ENCODE data around the gene LSM6.

Gene LSM6

DNA sequence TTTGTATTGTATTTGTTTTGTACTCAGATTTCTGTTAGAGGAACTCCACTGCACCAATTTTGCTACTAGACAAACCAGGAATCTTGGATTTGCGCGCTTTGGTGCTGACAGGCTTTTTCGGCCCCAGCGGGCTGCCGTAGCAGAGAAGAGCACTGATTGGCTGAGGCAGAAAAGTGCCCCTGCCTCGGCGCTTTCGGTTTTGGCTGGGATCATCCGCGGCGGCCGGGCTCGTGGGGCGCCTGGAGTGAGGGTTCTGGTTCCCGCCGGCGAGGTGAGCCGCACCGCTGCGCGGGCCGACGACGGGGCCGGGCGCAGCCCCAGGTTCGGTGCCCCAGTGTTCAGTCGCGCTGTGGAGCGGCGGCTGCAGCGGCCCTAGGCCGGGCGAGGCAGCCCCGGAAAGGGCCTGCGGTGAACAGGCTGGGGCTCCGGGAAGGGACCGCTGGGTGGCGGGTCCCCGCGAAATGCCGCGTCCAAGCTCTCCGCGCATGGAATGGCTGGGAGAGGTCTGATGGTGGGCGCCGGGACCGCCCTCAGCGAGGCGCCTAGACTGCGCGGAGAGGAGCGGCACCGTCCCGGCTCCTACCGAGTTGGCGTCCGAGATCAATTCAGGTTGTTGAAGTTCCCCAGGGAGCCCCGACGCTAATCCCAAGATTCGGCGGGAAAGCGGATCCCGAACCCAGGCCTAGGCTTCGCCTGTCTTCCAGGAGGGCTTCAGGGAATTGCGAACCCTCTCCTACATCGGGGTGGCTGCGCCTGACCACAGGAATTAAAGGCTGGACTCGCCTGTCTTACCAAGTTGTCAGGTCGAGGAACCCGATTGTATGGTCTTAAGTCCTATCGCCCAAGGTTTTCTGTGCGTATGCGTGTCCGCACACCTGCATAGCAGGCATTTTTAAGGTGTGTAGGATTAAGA lies at the start of gene LSM6:
Gene LSM6 (plus strand): TSS at position 178 of the 913 bp plus-strand sequence. CDS start 7,204 bp downstream, outside the sequence.
- peak; percentile 63 to 71 (median 71) for DNase-seq (ENCODE audit: low read depth in 2 of 3, low spot score in 2 of 3)

DNA sequence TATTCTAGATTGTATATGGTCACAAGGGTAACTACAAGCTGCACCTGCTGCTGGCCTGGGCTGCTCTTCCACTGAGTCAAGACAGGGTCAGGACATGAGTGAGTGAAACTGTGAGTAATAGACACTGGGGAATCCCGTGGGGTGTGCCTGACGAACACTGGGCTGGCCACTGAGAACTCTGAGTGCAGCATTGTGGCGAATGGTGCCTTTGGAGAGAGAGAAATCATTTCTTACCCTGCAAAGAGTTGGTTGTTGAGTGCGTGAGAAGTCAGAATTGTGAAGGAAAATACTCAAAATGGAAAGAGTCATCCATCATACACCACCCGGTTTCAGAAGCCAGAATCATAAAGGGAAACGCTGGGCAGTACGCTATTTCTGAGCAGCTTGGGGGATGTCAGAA lies 43.1 kb upstream of the LSM6 start:
- peak in 2 of 3 experiments; percentile 24 to 40 for DNase-seq (ENCODE audit: low read depth in 2 of 3, low spot score in 2 of 3)

- DNase-seq (ENCODE audit: low read depth in 2 of 3, low spot score in 2 of 3), result no peak
Measured at GRCh38 chr4:146134761-146135445, 40.6 kb upstream of the LSM6 start.

GRCh38 chr4:146135941-146136340 lies 39.6 kb upstream of the LSM6 start:
- no peak for DNase-seq (ENCODE audit: low read depth in 2 of 3, low spot score in 2 of 3)

DNA sequence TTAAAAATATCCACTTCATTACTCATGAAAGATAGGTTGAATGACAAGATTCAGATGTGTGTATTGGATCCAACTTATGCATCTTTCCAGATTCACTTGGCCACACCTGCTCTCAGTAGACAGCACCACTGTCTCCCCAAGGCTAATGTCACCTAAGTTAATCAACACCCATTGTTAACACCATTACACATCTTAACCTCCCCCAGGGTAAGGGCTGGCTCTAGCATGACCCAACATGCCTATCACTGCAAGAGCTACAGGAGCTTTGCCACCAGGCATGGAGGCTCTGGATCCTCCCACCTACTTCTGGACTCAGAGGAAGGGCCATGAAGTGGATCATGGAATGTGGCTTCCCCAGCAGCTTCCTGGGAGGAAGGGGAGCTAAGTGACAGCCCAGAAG lies 32.8 kb upstream of the LSM6 start:
- DNase-seq (ENCODE audit: low read depth in 2 of 3, low spot score in 2 of 3), result no peak

DNA sequence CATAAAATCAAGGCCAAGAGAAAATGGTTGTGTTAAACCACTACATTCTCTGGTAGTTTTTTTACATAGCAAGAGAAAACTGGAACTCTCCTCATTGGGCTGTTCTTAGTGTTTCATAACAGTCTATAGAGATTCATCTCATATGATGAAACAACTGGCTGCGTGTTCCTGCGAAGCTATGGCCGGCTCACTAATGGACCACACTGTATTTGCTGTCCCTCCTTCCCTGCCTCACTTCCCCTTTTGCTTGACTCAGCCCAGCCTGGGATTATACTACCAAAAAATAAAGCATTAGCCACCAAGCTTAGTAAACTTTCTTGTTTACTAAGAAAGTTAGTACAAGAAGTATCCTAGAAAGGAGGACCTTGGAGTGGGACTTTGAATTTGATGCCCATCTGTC lies 31.6 kb upstream of the LSM6 start:
- DNase-seq (ENCODE audit: low read depth in 2 of 3, low spot score in 2 of 3), result no peak

DNA sequence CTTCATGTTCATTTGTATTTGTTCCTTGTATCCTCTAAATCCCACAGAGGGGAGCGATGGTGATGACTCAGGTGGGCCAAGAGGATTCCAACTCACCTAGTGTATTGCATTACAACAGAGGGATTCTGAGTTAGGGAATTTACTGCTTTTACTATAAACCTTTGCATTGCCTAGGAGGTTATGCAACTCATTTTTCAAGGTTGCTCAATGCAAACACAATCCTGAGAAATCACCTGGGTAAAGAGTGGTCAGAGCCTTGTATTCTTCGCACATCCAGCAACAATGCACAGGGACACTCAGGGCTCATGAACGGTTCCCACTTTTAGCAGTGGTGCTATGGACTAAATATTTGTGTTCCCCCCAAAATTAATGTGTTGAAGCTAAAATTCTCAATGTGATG lies 28.6 kb upstream of the LSM6 start:
- DNase-seq (ENCODE audit: low read depth in 2 of 3, low spot score in 2 of 3), result no peak

GRCh38 chr4:146148021-146148420 lies 27.5 kb upstream of the LSM6 start:
- no peak for DNase-seq (ENCODE audit: low read depth in 2 of 3, low spot score in 2 of 3)

DNA sequence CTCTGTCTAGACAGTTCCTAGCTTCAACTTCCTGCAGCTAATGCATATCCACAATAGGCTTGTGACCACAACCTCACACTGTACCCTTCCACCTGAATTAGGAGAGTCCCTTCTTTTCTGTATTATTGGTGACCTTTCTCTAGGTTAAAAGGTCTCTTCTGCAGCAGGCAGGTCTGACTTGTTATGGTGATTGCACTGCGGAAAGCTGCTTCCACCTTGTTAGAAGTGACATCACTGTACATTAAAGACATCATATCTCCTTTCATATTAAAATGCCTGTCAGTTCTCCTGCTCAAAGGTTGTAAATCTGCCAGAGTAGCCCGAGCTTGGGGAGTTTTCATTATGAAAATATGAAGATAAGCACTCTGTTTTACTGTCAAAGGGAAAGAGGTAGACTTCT lies 21.5 kb upstream of the LSM6 start:
- no peak for DNase-seq (ENCODE audit: low read depth in 2 of 3, low spot score in 2 of 3)

- DNase-seq (ENCODE audit: low read depth in 2 of 3, low spot score in 2 of 3), result no peak
Measured at GRCh38 chr4:146155152-146155724, 20.3 kb upstream of the LSM6 start.

DNA sequence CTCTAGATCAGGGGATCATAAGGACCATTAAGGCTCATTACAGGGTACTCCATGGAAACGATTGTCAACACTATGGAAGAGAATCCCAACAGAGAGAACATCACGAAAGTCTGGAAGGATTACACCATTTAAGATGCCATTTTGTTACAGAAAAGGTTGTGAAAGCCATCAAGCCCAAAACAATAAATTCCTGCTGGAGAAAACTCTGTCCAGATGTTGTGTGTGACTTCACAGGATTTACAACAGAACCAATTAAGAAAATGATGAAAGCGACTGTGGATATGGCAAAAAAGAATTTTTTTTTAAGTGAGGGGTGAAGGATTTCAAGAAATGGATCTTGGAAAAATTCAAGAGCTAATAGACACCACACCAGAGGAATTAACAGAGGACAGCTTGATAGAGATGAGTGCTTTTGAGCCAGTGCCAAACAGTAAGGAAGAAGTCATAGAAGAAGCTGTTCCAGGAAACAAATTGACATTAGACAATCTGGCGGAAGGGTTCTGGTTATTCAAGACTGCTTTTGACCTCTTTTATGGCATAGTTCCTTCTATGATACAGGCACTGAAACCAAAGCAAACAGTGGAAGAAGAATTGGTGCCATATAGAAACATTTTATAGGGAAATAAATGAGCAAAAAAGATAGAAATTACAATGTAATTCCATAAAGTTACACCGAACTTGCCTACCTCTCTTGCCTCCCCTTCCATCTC lies 17.3 kb upstream of the LSM6 start:
- no peak for DNase-seq (ENCODE audit: low read depth in 2 of 3, low spot score in 2 of 3)

DNA sequence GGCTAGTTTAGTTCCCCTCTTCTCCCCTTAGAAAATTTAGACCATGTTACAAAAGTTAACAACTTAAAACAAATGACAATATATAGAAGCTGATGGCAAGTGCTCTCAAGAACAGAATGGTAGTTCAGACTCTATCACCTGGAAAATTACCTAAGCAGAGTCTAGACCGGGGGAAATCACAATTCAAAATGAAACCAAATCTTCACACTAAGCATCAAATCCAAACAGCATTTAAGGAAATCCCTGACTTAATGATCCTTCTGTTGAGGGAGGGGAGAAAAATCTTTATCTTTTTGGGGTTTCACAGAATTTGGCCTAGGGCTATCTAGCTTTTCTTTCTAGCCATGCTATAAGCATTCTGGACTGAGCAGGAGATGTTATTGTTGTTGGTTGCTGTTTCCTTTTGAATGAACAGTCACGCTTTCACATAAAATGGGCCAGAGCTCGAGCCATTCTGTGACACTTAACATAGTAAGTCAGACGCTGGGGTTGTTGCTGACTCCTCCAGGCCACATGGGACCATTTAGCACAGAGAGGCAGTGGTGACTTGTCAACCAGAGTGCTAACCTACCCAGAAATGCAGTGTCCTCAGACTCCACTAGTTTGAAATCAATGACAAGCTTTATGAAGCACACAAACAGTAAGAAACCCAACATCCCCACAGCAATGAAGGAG lies 16.0 kb upstream of the LSM6 start:
- no peak for DNase-seq (ENCODE audit: low read depth in 2 of 3, low spot score in 2 of 3)

GRCh38 chr4:146161243-146161642 lies 14.3 kb upstream of the LSM6 start:
- DNase-seq (ENCODE audit: low read depth in 2 of 3, low spot score in 2 of 3), result no peak

- DNase-seq (ENCODE audit: low read depth in 2 of 3, low spot score in 2 of 3), result no peak
Measured at GRCh38 chr4:146165221-146165620, 10.3 kb upstream of the LSM6 start.

DNA sequence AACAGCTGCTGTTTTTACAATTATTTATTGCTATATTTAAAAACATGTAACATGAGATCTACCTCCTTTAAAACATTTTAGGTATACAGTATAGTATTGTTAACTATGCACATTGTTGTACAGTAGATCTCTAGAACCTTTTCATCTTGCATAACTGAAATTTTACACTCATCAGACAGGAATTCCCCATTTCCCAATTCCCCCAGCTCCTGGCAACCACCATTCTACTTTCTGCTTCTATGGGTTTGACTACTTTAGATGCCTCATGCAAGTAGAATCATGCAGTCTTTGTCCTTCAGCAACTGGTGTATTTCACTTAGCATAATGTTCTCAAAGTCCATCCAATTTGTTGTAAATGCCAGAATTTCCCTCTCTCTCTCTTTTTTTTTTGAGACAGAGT lies 9.7 kb upstream of the LSM6 start:
- DNase-seq (ENCODE audit: low read depth in 2 of 3, low spot score in 2 of 3), result no peak

- DNase-seq (ENCODE audit: low read depth in 2 of 3, low spot score in 2 of 3), result no peak
Measured at GRCh38 chr4:146170149-146170548, 5.4 kb upstream of the LSM6 start.

DNA sequence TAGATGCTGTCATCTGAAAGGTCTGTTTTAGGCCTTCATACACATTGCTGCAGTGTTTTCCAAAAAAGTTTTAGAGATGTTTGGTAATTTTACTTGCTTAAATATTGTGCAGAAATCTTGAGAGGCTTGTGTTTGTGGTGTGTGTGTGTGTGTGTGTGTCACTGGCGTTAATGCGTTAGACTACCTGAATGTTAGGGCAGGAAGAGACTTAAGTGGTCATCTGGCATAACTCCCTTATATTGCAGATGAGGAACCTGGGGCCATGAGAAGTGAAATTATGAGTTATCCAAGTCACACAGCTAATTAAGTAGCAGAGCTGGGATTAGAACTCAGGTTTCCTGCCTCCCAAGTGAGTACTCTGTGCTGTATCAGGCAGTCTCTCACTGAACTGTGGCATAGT lies 1.4 kb downstream of the LSM6 start:
- DNase-seq (ENCODE audit: low read depth in 2 of 3, low spot score in 2 of 3), result no peak

- no peak for DNase-seq (ENCODE audit: low read depth in 2 of 3, low spot score in 2 of 3)
Measured at GRCh38 chr4:146178126-146178525, 2.6 kb downstream of the LSM6 start.

DNA sequence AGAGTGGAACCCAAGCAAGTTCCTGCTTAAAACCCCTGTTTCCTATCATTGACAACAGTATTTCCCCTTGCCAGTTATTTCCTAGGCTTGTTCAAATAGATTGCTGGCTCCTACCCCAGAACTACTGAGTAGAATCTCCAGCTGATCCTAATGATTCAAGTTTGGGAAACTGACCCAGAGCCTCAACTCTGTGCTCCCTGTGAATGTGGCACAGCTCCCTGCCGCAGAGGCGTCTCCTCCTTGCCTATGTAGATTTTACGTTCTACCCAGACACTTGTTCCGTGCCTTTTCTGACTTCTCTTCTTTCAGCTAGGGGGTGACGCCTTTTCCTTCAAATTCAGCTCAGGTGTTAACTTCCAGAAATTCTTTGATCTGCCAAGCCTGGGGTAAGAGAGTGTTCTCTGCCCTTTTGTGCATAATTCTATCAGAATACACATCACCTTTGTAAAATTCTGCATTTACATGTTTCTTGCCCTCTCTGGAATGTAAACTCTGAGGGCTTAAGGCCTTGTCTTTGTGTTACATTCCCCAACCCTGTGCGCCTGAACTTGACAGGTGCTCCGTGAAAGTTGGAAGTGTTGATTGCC lies 4.4 kb downstream of the LSM6 start:
- no peak for DNase-seq (ENCODE audit: low read depth in 2 of 3, low spot score in 2 of 3)

DNA sequence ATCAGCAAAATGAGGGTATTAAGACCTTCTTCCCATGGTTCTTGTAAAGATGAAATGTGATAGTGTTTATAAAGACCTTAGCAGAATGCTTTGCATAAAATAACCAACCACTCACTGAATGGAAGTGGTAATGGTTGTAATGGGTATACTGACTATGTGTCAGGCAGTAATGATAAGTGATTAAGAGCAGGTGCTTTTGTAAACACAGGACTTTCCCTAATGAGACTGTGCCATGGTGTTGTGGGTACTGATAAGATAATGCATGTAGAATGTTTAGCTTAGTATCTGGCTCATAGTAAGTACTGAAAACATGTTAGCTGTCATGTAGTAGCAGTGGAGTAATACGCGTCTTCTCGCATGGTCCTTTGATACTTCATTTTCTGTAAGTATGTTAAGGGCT lies 6.9 kb downstream of the LSM6 start:
- no peak for DNase-seq (ENCODE audit: low read depth in 2 of 3, low spot score in 2 of 3)

- no peak for DNase-seq (ENCODE audit: low read depth in 2 of 3, low spot score in 2 of 3)
Measured at GRCh38 chr4:146183209-146183608, 7.7 kb downstream of the LSM6 start.

All from activated CD8-positive, alpha-beta memory T cell treated with anti-CD3 and anti-CD28 coated beads for 48 hours (primary cell).